Measurements from ENCODE around the gene MRC1. TPM values are rescaled to one million over a fixed set of nuclear protein-coding genes. Genes with fewer than 3 reads are reported as not detected.

The MRC1 gene
- total RNA-seq, 1 donor from 2014 or later, result 0.11 TPM

- ATAC-seq (ENCODE audit: low read depth) (no peak), DNase-seq (no peak)
- ChIA-PET CTCF (no interaction called here), POLR2A (no interaction called here)
- Mint-ChIP-seq H3K27ac (no peak overlapping the region), H3K36me3 (ENCODE audit: low read depth) (no peaks in the 10 kb centered on the region), H3K4me3 (no peak overlapping the region), H3K4me1 (peaks cover 4% of the 10 kb centered on the region), H3K9me3 (no peaks in the 10 kb centered on the region), H3K27me3 (peaks cover 2% of the 10 kb centered on the region)
- no peak for TF ChIP-seq CTCF (IDR thresholded peaks at IDR 0.05)
- intact Hi-C loops (cut with micrococcal nuclease), result no loop called here
Measured at GRCh38 chr10:17859492-17860156, 50.5 kb downstream of the MRC1 start.

DNA sequence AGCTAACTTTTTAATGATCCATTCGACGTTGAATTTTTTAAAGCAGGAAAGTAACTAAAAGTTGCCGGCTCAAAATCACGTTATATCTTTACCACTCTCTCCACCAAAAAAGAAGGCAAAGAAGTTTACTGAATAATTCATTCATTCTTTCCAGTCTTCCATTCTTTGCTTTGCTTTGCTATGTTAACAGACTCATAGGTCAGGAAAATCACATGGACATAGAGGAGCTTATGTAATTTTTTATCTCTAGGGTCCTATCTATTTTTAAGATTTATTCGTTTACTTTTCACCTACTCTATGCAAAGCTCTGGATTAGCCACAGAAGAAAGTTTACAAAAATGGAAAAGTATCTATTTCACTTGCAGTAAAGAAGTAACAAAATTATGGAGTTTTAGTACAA is 52.6 kb downstream of the MRC1 start:
- Mint-ChIP-seq H3K9me3 (no peaks in the 10 kb centered on the region), H3K27ac (no peak overlapping the region), H3K27me3 (peaks cover 2% of the 10 kb centered on the region), H3K4me1 (peaks cover 4% of the 10 kb centered on the region), H3K36me3 (ENCODE audit: low read depth) (no peaks in the 10 kb centered on the region), H3K4me3 (no peak overlapping the region)
- intact Hi-C loops (cut with micrococcal nuclease), result no loop called here
- ChIA-PET POLR2A (no interaction called here), CTCF (no interaction called here)
- TF ChIP-seq CTCF (IDR thresholded peaks at IDR 0.05), result no peak
- ATAC-seq (ENCODE audit: low read depth) (no peak), DNase-seq (no peak)

GRCh38 chr10:17865351-17865750 is 56.2 kb downstream of the MRC1 start:
- ChIA-PET CTCF (no interaction called here), POLR2A (no interaction called here)
- H3K4me3 Mint-ChIP-seq, result no peak overlapping the region
- no peak for TF ChIP-seq CTCF (IDR thresholded peaks at IDR 0.05)
- H3K27me3 Mint-ChIP-seq, result peaks cover 2% of the 10 kb centered on the region
- H3K9me3 Mint-ChIP-seq, result no peaks in the 10 kb centered on the region
- intact Hi-C loops (cut with micrococcal nuclease), result no loop called here
- H3K4me1 Mint-ChIP-seq, result no peaks in the 10 kb centered on the region
- DNase-seq (no peak), ATAC-seq (ENCODE audit: low read depth) (no peak)
- no peaks in the 10 kb centered on the region for H3K36me3 Mint-ChIP-seq (ENCODE audit: low read depth)
- H3K27ac Mint-ChIP-seq, result no peak overlapping the region

DNA sequence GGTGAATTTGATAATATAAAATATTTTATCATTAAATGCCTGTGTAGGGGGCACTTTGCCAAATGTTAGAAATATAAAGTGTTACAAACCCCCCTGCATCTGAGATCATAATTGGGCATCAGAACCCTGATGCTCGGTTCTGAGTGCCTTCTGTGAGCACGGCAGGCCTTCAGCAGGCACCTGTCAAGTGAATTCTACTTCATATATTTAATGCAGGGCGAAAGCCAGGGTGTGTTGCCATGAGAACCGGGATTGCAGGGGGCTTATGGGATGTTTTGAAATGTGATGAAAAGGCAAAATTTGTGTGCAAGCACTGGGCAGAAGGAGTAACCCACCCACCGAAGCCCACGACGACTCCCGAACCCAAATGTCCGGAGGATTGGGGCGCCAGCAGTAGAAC is 57.2 kb downstream of the MRC1 start:
- Mint-ChIP-seq H3K27ac (no peak overlapping the region), H3K4me3 (no peak overlapping the region), H3K4me1 (no peaks in the 10 kb centered on the region), H3K9me3 (no peaks in the 10 kb centered on the region), H3K27me3 (no peaks in the 10 kb centered on the region), H3K36me3 (ENCODE audit: low read depth) (no peaks in the 10 kb centered on the region)
- DNase-seq, result no peak
- ATAC-seq (ENCODE audit: low read depth), result no peak
- ChIA-PET POLR2A (no interaction called here), CTCF (no interaction called here)
- intact Hi-C loops (cut with micrococcal nuclease), result no loop called here
- TF ChIP-seq CTCF (IDR thresholded peaks at IDR 0.05), result no peak

GRCh38 chr10:17867056-17867455 is 57.9 kb downstream of the MRC1 start:
- Mint-ChIP-seq H3K27ac (no peak overlapping the region), H3K27me3 (no peaks in the 10 kb centered on the region), H3K4me1 (no peaks in the 10 kb centered on the region), H3K9me3 (no peaks in the 10 kb centered on the region), H3K4me3 (no peak overlapping the region), H3K36me3 (ENCODE audit: low read depth) (no peaks in the 10 kb centered on the region)
- no peak for TF ChIP-seq CTCF (IDR thresholded peaks at IDR 0.05)
- no peak for DNase-seq
- ATAC-seq (ENCODE audit: low read depth), result no peak
- intact Hi-C loops (cut with micrococcal nuclease), result no loop called here
- POLR2A ChIA-PET, result no interaction called here
- CTCF ChIA-PET, result no interaction called here
